Measurements from ENCODE around the gene DGKZ. TPM values are rescaled to one million over a fixed set of nuclear protein-coding genes. Genes with fewer than 3 reads are reported as not detected.

Gene DGKZ
- total RNA-seq, 1 experiment from 2014 or later, result 68.9 TPM

DNA sequence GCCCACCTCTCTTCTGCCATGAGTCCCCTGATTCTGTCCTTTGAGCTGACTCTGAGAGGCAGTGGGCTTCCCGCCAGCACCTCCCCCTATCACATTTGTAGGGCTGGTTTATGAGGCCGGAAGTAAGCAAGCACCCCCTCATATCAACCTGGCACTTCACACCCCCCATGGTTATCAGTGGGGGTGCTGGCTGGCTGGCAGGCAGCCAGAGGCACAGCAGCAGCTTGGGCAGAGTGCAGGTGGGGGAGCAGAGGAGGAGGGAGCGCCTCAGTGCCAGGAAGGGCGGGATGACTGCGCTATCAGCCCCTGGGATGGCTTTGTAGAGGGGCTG is 67.2 kb downstream of the DGKZ start:
- Histone ChIP-seq H2BK20ac (ENCODE audit: low read depth, low read length, poor library complexity, severe bottlenecking) (no peak overlapping the region), H3K27me3 (ENCODE audit: insufficient read depth, low read length) (no peaks in the 10 kb centered on the region), H3K18ac (ENCODE audit: insufficient read length, low read depth, low read length) (no peak overlapping the region), H4K91ac (ENCODE audit: insufficient read length, low read depth, low read length) (no peak overlapping the region), H2AFZ (ENCODE audit: low read length) (no peak overlapping the region), H4K8ac (replicated peaks; ENCODE audit: insufficient read length, low read depth, low read length) (no peak overlapping the region), H2BK12ac (ENCODE audit: insufficient read length, low read depth, low read length) (no peak overlapping the region), H2AK5ac (ENCODE audit: insufficient read length, low read length) (no peak overlapping the region), H3K23ac (ENCODE audit: insufficient read length, low read depth, low read length) (no peak overlapping the region), H4K5ac (ENCODE audit: insufficient read length, low read depth, low read length) (no peak overlapping the region), H3K14ac (ENCODE audit: insufficient read depth, low read length) (no peak overlapping the region), H3K4ac (ENCODE audit: low read depth, low read length) (no peak overlapping the region), H3K23me2 (ENCODE audit: insufficient read length, low read depth, low read length, poor library complexity, severe bottlenecking) (no peaks in the 10 kb centered on the region), H2BK120ac (ENCODE audit: low read depth, low read length, poor library complexity, severe bottlenecking) (no peak overlapping the region), H3K79me2 (ENCODE audit: insufficient read depth, low read length) (no peaks in the 10 kb centered on the region), H3K9ac (ENCODE audit: extremely low read depth, insufficient read length, low read length) (no peak overlapping the region), H3K9me3 (ENCODE audit: control insufficient read depth, low read depth, low read length) (no peaks in the 10 kb centered on the region), H3K56ac (ENCODE audit: insufficient read length, low read depth, low read length) (no peak overlapping the region), H4K20me1 (ENCODE audit: control insufficient read depth, insufficient read depth, insufficient read length) (no peaks in the 10 kb centered on the region), H3K4me1 (ENCODE audit: insufficient read depth, low read length) (no peaks in the 10 kb centered on the region), H3K27ac (ENCODE audit: insufficient read length, low read depth, low read length) (no peak overlapping the region), H2BK5ac (ENCODE audit: insufficient read length, low read length) (no peak overlapping the region), H3K4me2 (ENCODE audit: insufficient read depth, insufficient read length, low read length) (no peak overlapping the region), H2BK15ac (ENCODE audit: low read depth, low read length) (no peak overlapping the region), H3T11ph (ENCODE audit: low read length) (no peak overlapping the region), H3K79me1 (ENCODE audit: insufficient read depth, low read depth, low read length, poor library complexity, severe bottlenecking) (no peaks in the 10 kb centered on the region)
- WGBS (ENCODE audit: extremely low coverage, insufficient read length, low lambda C conversion rate), result no CpG with 5 or more reads among the region's 5 CpGs
- Mint-ChIP-seq H3K4me1 (peaks cover 10 to 38% of the 10 kb centered on the region in 2 experiments), H3K9me3 (no peaks in the 10 kb centered on the region), H3K27ac (peak overlapping the region in 2 of 3 experiments; percentile 65 to 74; a peak in 3 of 7 replicates), H3K27me3 (ENCODE audit: low read depth) (no peaks in the 10 kb centered on the region), H3K36me3 (ENCODE audit: insufficient read depth in 1 of 3, low read depth in 3 of 3) (peaks cover 15 to 42% (median 21%) of the 10 kb centered on the region in 3 experiments), H3K4me3 (no peak overlapping the region)
- TF ChIP-seq, protein P1, sequence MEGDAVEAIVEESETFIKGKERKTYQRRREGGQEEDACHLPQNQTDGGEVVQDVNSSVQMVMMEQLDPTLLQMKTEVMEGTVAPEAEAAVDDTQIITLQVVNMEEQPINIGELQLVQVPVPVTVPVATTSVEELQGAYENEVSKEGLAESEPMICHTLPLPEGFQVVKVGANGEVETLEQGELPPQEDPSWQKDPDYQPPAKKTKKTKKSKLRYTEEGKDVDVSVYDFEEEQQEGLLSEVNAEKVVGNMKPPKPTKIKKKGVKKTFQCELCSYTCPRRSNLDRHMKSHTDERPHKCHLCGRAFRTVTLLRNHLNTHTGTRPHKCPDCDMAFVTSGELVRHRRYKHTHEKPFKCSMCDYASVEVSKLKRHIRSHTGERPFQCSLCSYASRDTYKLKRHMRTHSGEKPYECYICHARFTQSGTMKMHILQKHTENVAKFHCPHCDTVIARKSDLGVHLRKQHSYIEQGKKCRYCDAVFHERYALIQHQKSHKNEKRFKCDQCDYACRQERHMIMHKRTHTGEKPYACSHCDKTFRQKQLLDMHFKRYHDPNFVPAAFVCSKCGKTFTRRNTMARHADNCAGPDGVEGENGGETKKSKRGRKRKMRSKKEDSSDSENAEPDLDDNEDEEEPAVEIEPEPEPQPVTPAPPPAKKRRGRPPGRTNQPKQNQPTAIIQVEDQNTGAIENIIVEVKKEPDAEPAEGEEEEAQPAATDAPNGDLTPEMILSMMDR (conservative IDR thresholded peaks at IDR 0.05), result no peak
- DNase-seq, result no peak
